H1 (cell line): ENCODE results near the gene SLC66A2.

ENCODE experiments used
- BCL11A ChIP-seq, 2 experiments: IDR thresholded peaks; one replicate each; pipeline ENCODE4 v1.6.1; 2011; ENCODE audit warnings: low read depth in 2 of 2, low read length in 2 of 2, mild to moderate bottlenecking in 2 of 2
- EGR1 ChIP-seq: IDR thresholded peaks from 2 replicates; pipeline ENCODE4 v1.6.1; 2011; ENCODE audit warnings: low read depth, low read length, borderline replicate concordance
- EP300 ChIP-seq, 2 experiments: IDR thresholded peaks; 1 replicate in 1 of 2; 2 replicates in 1 of 2; pipeline ENCODE4 v1.6.1; 2011 to 2012; ENCODE audit warnings: low read depth in 2 of 2, low read length in 2 of 2, mild to moderate bottlenecking in 2 of 2, borderline replicate concordance in 1 of 2, inconsistent platforms in 1 of 2, moderate library complexity in 1 of 2
- KDM5A ChIP-seq: fragments of 200-600 bp; IDR thresholded peaks from 2 replicates; pipeline ENCODE4 v1.7.1; 2012; ENCODE audit warnings: mild to moderate bottlenecking, low read length, inconsistent platforms, mixed read lengths
- PHF8 ChIP-seq: fragments of 200-600 bp; sonication (generic); conservative IDR thresholded peaks from 2 replicates; pipeline ENCODE4 v1.7.1; 2012; ENCODE audit warnings: low read depth, mild to moderate bottlenecking, inconsistent platforms, low read length, moderate library complexity
- POLR2AphosphoS5 ChIP-seq: IDR thresholded peaks from 2 replicates; pipeline ENCODE4 v1.6.1; 2011; ENCODE audit warnings: low read depth, low read length
- YY1 ChIP-seq: IDR thresholded peaks from 2 replicates; pipeline ENCODE4 v1.6.1; 2011; ENCODE audit warnings: low read depth, mild to moderate bottlenecking, low read length
- TF ChIP-seq, protein P1 (sequence below), 3 experiments: IDR thresholded peaks; 1 replicate in 2 of 3; 2 replicates in 1 of 3; pipeline versions ENCODE4 v1.5.1 to v1.6.1; 2011; ENCODE audit warnings: low read length in 3 of 3, mild to moderate bottlenecking in 3 of 3, inconsistent platforms in 2 of 3, low read depth in 1 of 3, moderate library complexity in 1 of 3; ENCODE audit not compliant: insufficient read depth in 1 of 3; ENCODE audit errors: control extremely low read depth in 1 of 3

DNA sequence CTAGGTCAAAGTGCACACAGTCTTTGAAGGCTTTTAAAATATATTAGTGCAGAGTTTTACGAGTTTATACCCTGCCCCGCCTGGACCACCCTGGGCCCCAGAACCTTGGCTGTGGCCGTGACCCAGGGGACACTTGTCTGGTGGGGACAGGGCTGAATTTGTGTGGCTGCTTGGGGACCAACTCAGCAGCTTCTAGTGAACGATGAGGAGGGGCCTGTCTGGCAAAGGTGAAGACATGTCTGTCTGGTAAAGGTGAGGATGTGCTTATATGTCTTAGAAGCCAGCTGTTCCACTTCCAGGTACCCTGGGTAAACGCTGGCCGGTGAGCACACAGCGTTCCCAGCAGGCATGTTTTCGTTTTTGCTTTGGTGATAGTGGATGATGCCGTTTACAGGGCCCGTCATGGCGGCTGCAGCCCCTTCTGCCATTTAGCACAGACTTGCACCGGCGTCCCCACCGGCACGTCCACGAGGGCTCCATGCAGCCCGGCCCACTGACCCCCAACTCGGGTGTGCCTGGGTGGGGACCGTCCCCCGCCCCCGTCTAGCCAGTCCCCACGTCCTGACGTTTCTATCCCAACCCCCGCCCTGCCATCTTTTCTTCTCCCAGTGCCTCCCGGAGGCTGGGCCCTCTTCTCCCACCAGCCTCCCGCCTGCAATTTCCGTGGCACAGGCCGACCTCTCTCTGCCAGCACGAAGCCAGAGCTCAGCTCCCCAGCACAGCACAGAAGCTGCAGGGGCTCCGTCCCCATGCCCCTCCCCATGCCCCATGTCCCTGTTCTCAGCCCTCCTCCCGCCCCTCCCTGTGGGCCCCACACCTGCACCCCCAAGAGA, 67.8 kb downstream of the SLC66A2 start:
- TF ChIP-seq PHF8, result no peak
- no peak for TF ChIP-seq BCL11A (IDR thresholded peaks at IDR 0.05; ENCODE audit: low read depth in 2 of 2, low read length in 2 of 2)
- TF ChIP-seq EGR1, result no peak
- TF ChIP-seq YY1, result no peak
- TF ChIP-seq, protein P1, sequence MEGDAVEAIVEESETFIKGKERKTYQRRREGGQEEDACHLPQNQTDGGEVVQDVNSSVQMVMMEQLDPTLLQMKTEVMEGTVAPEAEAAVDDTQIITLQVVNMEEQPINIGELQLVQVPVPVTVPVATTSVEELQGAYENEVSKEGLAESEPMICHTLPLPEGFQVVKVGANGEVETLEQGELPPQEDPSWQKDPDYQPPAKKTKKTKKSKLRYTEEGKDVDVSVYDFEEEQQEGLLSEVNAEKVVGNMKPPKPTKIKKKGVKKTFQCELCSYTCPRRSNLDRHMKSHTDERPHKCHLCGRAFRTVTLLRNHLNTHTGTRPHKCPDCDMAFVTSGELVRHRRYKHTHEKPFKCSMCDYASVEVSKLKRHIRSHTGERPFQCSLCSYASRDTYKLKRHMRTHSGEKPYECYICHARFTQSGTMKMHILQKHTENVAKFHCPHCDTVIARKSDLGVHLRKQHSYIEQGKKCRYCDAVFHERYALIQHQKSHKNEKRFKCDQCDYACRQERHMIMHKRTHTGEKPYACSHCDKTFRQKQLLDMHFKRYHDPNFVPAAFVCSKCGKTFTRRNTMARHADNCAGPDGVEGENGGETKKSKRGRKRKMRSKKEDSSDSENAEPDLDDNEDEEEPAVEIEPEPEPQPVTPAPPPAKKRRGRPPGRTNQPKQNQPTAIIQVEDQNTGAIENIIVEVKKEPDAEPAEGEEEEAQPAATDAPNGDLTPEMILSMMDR (IDR thresholded peaks at IDR 0.05; ENCODE audit: control extremely low read depth in 1 of 3, insufficient read depth in 1 of 3, low read depth in 1 of 3, low read length in 3 of 3), result no peak
- TF ChIP-seq EP300 (IDR thresholded peaks at IDR 0.05; ENCODE audit: borderline replicate concordance in 1 of 2, low read depth in 2 of 2, low read length in 2 of 2), result no peak
- no peak for TF ChIP-seq KDM5A
- no peak for TF ChIP-seq POLR2AphosphoS5
